Measurements from ENCODE around the gene TRPV2.

DNA sequence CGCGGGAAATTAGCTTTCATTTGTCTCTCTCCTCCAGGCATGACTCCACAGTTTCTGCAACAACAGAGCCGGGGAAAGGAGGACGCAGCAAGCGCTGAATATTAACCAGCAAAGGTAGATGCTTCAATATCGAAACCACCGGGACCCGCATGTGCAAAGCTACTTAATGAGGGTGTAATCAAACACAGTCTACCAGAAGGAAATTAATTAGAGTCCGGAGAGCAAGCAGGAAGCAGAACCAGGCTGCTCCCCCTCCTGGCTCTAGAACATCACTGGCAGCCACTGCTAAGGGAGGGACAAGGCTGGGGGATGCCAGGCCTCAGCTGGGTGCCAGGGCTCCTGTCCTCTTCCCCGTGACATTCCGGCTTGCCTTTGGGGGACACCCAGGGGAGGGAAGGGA lies 54.9 kb downstream of the TRPV2 start:
- TF ChIP-seq POLR2A (IDR thresholded peaks at IDR 0.05) (no peak), EP300 (IDR thresholded peaks at IDR 0.05) (no peak)
- TF ChIP-seq, protein P1, sequence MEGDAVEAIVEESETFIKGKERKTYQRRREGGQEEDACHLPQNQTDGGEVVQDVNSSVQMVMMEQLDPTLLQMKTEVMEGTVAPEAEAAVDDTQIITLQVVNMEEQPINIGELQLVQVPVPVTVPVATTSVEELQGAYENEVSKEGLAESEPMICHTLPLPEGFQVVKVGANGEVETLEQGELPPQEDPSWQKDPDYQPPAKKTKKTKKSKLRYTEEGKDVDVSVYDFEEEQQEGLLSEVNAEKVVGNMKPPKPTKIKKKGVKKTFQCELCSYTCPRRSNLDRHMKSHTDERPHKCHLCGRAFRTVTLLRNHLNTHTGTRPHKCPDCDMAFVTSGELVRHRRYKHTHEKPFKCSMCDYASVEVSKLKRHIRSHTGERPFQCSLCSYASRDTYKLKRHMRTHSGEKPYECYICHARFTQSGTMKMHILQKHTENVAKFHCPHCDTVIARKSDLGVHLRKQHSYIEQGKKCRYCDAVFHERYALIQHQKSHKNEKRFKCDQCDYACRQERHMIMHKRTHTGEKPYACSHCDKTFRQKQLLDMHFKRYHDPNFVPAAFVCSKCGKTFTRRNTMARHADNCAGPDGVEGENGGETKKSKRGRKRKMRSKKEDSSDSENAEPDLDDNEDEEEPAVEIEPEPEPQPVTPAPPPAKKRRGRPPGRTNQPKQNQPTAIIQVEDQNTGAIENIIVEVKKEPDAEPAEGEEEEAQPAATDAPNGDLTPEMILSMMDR (IDR thresholded peaks at IDR 0.05) = no peak
